AG04450 (cell line): ENCODE measurements around the gene FAM163B. TPM values are rescaled to one million over a fixed set of nuclear protein-coding genes. Genes with fewer than 3 reads are reported as not detected.

Experiments
- CTCF ChIA-PET: fragments of 300-600, 350-600 bp; formaldehyde crosslinking; extraction: SDS; loops from one replicate; lab custom pipeline; 2022; ENCODE audit warnings: antibody characterized with exemption, inconsistent platforms; lab: Charles Lee
- POLR2A ChIA-PET: fragments of 350-600 bp; formaldehyde crosslinking; extraction: SDS; loops from one replicate; lab custom pipeline; 2021; ENCODE audit warnings: antibody characterized with exemption, inconsistent platforms; lab: Yijun Ruan, JAX
- DNase-seq: peaks from one replicate; pipeline ENCODE4 v3.0.0-alpha.2; 2011; ENCODE audit warnings: low read depth, low spot score
- H3K27ac ChIP-seq: one replicate; pipeline ENCODE4 v1.5.1; 2012; ENCODE audit warnings: low read depth, low read length, control low read depth
- H3K27me3 ChIP-seq: one replicate; pipeline ENCODE4 v1.6.0; 2012; ENCODE audit warnings: low read length; ENCODE audit not compliant: control insufficient read depth, insufficient read depth
- H3K4me3 ChIP-seq: 2 replicates; pipeline ENCODE4 v1.5.1; 2011; ENCODE audit warnings: mild to moderate bottlenecking, low read depth, low read length, control low read depth
- H3K9me3 ChIP-seq: 2 replicates; pipeline ENCODE4 v1.5.1; 2012; ENCODE audit warnings: low read length; ENCODE audit not compliant: control insufficient read depth, insufficient read depth
- polyA plus RNA-seq: library from polyadenylated mRNA; depleted of rRNA; stranded (reverse); fragments of >200 nt; gene quantifications from 2 replicates; pipeline ENCODE4 v1.2.3, GENCODE V29; 2011
- TF ChIP-seq, protein P1 (sequence below): IDR thresholded peaks from 2 replicates; pipeline ENCODE4 v1.5.1; 2011; ENCODE audit warnings: low read depth, low read length, control low read depth, inconsistent platforms

FAM163B gene
- polyA plus RNA-seq, 1 experiment: not detected

DNA sequence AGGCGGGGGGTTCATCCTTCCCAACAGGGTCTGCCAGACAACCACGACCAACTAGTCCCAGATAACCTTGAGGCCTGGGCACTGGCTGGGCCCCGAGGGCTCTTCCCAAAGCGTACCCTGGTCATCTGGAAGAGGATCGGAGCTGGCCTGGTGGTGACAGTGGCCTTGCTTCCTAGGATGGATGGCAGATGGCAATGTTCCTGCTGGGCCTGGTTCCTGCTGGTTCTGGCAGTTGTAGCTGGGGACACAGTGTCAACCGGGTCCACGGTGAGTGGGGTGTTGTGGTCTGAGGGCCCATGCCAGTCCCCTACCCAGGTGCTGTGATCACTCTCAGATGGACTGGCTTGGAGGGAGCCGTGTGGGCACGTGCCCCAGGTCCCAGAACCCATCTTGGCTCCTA is 72.7 kb downstream of the FAM163B start:
- Histone ChIP-seq H3K27me3 (peaks cover 51% of the 10 kb centered on the region), H3K27ac (no peak overlapping the region), H3K9me3 (no peaks in the 10 kb centered on the region; the same call in 1 of the 2 replicates), H3K4me3 (no peak overlapping the region)
- ChIA-PET POLR2A (no interaction called here), CTCF (no interaction called here)
- DNase-seq: no peak
- TF ChIP-seq, protein P1, sequence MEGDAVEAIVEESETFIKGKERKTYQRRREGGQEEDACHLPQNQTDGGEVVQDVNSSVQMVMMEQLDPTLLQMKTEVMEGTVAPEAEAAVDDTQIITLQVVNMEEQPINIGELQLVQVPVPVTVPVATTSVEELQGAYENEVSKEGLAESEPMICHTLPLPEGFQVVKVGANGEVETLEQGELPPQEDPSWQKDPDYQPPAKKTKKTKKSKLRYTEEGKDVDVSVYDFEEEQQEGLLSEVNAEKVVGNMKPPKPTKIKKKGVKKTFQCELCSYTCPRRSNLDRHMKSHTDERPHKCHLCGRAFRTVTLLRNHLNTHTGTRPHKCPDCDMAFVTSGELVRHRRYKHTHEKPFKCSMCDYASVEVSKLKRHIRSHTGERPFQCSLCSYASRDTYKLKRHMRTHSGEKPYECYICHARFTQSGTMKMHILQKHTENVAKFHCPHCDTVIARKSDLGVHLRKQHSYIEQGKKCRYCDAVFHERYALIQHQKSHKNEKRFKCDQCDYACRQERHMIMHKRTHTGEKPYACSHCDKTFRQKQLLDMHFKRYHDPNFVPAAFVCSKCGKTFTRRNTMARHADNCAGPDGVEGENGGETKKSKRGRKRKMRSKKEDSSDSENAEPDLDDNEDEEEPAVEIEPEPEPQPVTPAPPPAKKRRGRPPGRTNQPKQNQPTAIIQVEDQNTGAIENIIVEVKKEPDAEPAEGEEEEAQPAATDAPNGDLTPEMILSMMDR: no peak

DNA sequence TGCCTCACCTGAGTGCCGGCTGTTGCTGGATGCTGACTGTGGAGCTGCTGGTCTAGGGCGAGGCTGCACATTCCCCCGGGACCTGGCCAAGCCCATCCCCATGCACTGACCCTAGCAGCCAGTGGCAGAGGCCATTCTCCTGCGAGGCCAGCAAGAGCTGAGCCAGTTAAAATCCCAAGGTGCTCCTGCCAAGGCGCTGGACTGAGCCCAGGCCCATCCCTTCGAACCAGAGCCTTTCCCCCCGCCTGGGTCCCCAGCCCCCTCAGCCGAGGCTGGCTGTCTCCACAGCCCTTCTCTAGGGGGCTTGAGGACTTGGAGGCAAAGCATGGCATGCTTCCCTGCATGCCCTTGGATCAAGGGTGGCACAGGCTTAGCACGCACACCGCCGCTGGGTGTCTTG is 73.1 kb downstream of the FAM163B start:
- DNase-seq: no peak
- ChIA-PET CTCF (no interaction called here), POLR2A (no interaction called here)
- no peak overlapping the region for H3K4me3 ChIP-seq
- H3K9me3 ChIP-seq: no peaks in the 10 kb centered on the region; the same call in 1 of the 2 replicates
- H3K27ac ChIP-seq: no peak overlapping the region
- TF ChIP-seq, protein P1: no peak
- peaks cover 55% of the 10 kb centered on the region for H3K27me3 ChIP-seq

DNA sequence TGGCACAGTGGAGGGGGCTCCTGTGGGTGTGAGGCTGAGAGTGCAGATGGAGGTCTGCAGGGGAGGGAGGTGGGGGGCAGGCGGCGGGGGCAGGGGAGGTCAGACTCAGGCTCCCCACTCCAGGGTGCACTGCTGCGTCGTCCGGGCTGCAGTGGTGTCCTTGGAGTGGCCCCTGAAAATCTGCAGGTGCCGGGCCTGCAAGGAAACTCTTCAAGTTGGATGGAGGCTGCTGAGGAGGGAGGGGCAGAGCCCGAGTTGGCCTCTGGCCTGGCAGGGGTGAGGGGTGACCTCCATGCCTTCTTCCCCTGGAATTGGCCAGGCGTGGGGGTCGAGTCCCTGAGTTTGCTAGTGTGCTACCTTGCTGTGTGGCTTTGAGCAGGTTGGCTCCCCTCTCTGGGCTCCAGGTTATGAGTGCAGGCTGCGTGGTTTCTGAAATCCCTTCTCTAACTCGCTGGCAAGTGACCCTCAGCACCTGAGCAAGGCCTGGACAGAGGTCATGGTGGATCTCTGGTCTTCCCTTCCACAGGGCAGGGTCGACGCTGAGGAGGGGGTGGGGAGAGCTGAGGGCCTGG is 73.8 kb downstream of the FAM163B start:
- Histone ChIP-seq H3K27me3 (peaks cover 59% of the 10 kb centered on the region), H3K4me3 (no peak overlapping the region), H3K27ac (no peak overlapping the region), H3K9me3 (no peaks in the 10 kb centered on the region; the same call in 1 of the 2 replicates)
- TF ChIP-seq, protein P1: no peak
- POLR2A ChIA-PET: no interaction called here
- CTCF ChIA-PET: no interaction called here
- no peak for DNase-seq

DNA sequence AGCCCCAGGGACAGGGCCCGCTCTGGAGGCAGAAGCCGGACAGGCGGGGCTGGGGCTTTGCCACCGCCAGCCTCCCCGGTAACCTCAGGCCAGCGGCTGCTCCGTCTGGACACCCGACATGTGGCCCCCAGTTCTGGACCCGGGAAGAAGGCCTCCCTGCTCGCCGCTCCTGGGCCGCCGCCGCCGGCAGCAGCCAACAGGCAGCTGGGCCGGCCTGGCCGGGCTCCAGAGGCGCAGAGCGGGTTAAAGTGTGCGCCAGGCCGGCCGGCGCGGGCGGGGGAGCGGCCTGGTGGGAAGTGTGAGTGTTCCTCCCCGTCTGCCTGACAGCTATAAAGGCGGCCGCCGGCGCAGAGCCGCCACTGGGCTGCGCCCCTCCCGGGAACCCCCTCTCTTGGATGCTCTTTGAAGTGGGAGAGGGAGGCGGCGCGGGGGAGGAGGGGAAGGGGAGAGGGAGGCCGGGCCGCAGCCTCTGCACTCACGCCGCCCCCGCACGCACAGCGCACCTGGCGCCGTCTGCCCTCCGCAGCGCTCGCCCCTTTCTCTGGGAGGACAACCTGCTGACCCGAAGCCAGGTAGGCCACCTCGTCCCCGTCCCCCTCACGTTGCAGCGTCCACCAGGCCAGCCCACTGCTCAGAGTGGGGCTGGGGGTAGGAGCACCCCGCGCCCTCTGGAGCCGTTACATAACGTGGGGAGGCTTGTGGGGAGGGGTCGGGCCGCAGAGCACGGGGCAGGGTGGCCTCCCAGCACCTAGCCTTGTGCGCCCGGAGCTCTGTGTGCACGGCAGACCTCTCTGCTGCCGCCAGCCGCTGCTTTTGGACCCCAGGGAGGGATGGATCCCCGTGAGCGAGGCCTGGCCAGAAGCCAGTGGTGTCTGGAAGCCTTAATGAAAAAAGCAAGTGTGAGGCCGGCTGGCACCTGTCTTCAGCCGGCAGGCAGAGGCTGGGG is 74.6 kb downstream of the FAM163B start, which contains the start of gene ADAMTSL2:
Gene ADAMTSL2 (plus strand): TSS at position 359 of the 946 bp plus-strand sequence. CDS start 2,009 bp downstream, outside the sequence.
- H3K27ac ChIP-seq: no peak within 1 kb of the TSS
- no peak for DNase-seq
- no peak within 1 kb of the TSS for H3K4me3 ChIP-seq
- TF ChIP-seq, protein P1: no peak
- no peaks in the 10 kb centered on the region; the same call in 1 of the 2 replicates for H3K9me3 ChIP-seq
- CTCF ChIA-PET: interaction anchor here (1.4 kb wide), 1 partner anchor 191 kb away, joined by 3 read pairs; no protein-coding TSS in a partner anchor
- peaks cover 63% of the 10 kb centered on the region for H3K27me3 ChIP-seq
- POLR2A ChIA-PET: no interaction called here
